ENCODE measurements around the gene GPR6.

GPR6 gene

DNA sequence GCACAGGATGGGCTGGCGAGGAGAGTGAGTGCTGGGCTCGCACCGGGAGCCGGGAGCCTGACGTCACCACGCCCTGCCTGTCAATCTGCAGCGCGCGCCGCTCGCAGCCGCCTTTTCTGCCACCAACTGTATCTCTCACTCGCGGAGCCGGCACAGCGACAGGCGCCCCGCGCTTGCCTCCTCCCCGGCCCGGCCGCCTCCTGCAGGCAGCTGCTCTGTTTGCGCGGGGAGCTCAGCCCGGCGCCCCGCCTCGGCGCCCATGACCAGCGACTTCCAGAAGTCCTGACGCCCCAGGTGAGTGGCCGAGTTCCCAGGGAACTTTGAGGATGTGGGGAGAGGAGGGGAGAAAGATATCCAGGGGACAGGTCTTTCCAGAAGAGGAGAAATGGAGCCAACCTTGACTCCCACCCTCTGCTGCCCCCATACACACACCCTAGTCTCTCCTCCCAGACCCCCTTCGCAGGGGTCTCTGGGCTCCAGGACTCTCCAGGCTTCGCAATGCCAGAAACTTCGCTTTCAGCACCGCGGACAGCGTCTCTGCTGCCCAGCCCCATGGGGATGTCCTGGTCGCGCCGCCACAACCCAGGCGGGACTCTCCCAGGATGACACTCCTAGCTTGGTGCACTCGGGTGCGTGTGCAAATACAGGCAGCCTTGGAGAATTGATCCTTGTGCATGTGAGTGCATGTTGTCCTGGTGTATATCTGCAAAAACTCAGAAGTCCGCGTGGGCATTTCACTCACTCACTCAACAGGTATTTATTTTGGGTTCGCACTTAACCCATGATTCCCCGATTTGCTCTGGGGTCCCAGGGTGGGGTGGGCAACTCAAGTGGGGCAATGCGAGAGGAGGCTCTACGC, at the start of gene GPR6 (continued):
- no peak for TF ChIP-seq OSR2 (tag by site-specific recombination; IDR thresholded peaks at IDR 0.05)
- TF ChIP-seq ZNF530 (tag by site-specific recombination; IDR thresholded peaks at IDR 0.05; ENCODE audit: low read depth), result no peak
- TF ChIP-seq HOXC10 (CRISPR knock-in tag; IDR thresholded peaks at IDR 0.05), result no peak
- TF ChIP-seq FEZF1 (tag by site-specific recombination; IDR thresholded peaks at IDR 0.05), result no peak
- no peak for TF ChIP-seq ZNF670 (tag by site-specific recombination; IDR thresholded peaks at IDR 0.05; ENCODE audit: low read depth)
- TF ChIP-seq ZNF624 (tag by site-specific recombination; IDR thresholded peaks at IDR 0.05), result no peak
- TF ChIP-seq ZNF791 (tag by site-specific recombination; IDR thresholded peaks at IDR 0.05), result no peak
- no peak for TF ChIP-seq ZNF404 (tag by site-specific recombination; IDR thresholded peaks at IDR 0.05)
- TF ChIP-seq ZNF701 (tag by site-specific recombination; IDR thresholded peaks at IDR 0.05), result no peak
- TF ChIP-seq TRIM28 (IDR thresholded peaks at IDR 0.05; ENCODE audit: borderline replicate concordance, low read length), result 0 out of 2 replicates have a peak, but pooled peaks have one; percentile 25
- TF ChIP-seq, protein P1, sequence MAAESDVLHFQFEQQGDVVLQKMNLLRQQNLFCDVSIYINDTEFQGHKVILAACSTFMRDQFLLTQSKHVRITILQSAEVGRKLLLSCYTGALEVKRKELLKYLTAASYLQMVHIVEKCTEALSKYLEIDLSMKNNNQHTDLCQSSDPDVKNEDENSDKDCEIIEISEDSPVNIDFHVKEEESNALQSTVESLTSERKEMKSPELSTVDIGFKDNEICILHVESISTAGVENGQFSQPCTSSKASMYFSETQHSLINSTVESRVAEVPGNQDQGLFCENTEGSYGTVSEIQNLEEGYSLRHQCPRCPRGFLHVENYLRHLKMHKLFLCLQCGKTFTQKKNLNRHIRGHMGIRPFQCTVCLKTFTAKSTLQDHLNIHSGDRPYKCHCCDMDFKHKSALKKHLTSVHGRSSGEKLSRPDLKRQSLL (tag by site-specific recombination; IDR thresholded peaks at IDR 0.05), result peak; percentile 12; the same call in 1 of the 2 replicates
- TF ChIP-seq ZNF785 (tag by site-specific recombination; IDR thresholded peaks at IDR 0.05), result no peak
- TF ChIP-seq, protein P2, sequence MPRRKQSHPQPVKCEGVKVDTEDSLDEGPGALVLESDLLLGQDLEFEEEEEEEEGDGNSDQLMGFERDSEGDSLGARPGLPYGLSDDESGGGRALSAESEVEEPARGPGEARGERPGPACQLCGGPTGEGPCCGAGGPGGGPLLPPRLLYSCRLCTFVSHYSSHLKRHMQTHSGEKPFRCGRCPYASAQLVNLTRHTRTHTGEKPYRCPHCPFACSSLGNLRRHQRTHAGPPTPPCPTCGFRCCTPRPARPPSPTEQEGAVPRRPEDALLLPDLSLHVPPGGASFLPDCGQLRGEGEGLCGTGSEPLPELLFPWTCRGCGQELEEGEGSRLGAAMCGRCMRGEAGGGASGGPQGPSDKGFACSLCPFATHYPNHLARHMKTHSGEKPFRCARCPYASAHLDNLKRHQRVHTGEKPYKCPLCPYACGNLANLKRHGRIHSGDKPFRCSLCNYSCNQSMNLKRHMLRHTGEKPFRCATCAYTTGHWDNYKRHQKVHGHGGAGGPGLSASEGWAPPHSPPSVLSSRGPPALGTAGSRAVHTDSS (tag by site-specific recombination; IDR thresholded peaks at IDR 0.05), result no peak
- no peak for TF ChIP-seq ZNF248 (tag by site-specific recombination; IDR thresholded peaks at IDR 0.05)
- peak; percentile 23; the same call in 1 of the 2 replicates for TF ChIP-seq ZIC2 (tag by site-specific recombination; IDR thresholded peaks at IDR 0.05)
- TF ChIP-seq ZNF585B (tag by site-specific recombination; IDR thresholded peaks at IDR 0.05), result no peak
- no peak for TF ChIP-seq ZNF596 (tag by site-specific recombination; IDR thresholded peaks at IDR 0.05)
- TF ChIP-seq, protein P3, sequence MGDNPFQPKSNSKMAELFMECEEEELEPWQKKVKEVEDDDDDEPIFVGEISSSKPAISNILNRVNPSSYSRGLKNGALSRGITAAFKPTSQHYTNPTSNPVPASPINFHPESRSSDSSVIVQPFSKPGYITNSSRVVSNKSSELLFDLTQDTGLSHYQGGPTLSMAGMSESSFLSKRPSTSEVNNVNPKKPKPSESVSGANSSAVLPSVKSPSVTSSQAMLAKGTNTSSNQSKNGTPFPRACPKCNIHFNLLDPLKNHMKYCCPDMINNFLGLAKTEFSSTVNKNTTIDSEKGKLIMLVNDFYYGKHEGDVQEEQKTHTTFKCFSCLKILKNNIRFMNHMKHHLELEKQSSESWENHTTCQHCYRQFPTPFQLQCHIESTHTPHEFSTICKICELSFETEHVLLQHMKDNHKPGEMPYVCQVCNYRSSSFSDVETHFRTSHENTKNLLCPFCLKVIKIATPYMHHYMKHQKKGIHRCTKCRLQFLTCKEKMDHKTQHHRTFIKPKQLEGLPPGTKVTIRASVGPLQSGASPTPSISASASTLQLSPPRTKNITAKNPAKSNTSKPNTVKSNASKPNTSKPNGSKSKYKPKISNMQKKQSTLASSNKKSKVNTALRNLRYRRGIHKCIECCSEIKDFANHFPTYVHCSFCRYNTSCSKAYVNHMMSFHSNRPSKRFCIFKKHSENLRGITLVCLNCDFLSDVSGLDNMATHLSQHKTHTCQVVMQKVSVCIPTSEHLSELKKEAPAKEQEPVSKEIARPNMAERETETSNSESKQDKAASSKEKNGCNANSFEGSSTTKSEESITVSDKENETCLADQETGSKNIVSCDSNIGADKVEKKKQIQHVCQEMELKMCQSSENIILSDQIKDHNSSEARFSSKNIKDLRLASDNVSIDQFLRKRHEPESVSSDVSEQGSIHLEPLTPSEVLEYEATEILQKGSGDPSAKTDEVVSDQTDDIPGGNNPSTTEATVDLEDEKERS (tag by site-specific recombination; IDR thresholded peaks at IDR 0.05), result peak; percentile 9; the same call in 1 of the 2 replicates
- TF ChIP-seq ZNF416 (tag by site-specific recombination; IDR thresholded peaks at IDR 0.05), result no peak
- no peak for TF ChIP-seq SALL2 (tag by site-specific recombination; IDR thresholded peaks at IDR 0.05; ENCODE audit: borderline replicate concordance)
- TF ChIP-seq, protein P4, sequence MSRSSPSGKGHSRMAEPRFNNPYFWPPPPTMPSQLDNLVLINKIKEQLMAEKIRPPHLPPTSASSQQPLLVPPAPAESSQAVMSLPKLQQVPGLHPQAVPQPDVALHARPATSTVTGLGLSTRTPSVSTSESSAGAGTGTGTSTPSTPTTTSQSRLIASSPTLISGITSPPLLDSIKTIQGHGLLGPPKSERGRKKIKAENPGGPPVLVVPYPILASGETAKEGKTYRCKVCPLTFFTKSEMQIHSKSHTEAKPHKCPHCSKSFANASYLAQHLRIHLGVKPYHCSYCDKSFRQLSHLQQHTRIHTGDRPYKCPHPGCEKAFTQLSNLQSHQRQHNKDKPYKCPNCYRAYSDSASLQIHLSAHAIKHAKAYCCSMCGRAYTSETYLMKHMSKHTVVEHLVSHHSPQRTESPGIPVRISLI (tag by site-specific recombination; IDR thresholded peaks at IDR 0.05), result no peak
- no peak for TF ChIP-seq ZNF48 (tag by site-specific recombination; IDR thresholded peaks at IDR 0.05)
- TF ChIP-seq ZBTB7A (tag by site-specific recombination; IDR thresholded peaks at IDR 0.05; ENCODE audit: low read depth), result no peak
- no peak for TF ChIP-seq ZNF529 (tag by site-specific recombination; IDR thresholded peaks at IDR 0.05; ENCODE audit: insufficient replicate concordance)
- TF ChIP-seq ZNF473 (tag by site-specific recombination; IDR thresholded peaks at IDR 0.05), result no peak
- no peak for TF ChIP-seq GFI1B (tag by site-specific recombination; IDR thresholded peaks at IDR 0.05)
- TF ChIP-seq EGR2 (tag by site-specific recombination; IDR thresholded peaks at IDR 0.05; ENCODE audit: low read depth), result no peak
- TF ChIP-seq, protein P5, sequence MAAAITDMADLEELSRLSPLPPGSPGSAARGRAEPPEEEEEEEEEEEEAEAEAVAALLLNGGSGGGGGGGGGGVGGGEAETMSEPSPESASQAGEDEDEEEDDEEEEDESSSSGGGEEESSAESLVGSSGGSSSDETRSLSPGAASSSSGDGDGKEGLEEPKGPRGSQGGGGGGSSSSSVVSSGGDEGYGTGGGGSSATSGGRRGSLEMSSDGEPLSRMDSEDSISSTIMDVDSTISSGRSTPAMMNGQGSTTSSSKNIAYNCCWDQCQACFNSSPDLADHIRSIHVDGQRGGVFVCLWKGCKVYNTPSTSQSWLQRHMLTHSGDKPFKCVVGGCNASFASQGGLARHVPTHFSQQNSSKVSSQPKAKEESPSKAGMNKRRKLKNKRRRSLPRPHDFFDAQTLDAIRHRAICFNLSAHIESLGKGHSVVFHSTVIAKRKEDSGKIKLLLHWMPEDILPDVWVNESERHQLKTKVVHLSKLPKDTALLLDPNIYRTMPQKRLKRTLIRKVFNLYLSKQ (tag by site-specific recombination; IDR thresholded peaks at IDR 0.05; ENCODE audit: borderline replicate concordance), result no peak
- TF ChIP-seq, protein P6, sequence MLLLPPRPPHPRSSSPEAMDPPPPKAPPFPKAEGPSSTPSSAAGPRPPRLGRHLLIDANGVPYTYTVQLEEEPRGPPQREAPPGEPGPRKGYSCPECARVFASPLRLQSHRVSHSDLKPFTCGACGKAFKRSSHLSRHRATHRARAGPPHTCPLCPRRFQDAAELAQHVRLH (tag by site-specific recombination; IDR thresholded peaks at IDR 0.05), result no peak
- peak; percentile 65 for TF ChIP-seq MEIS1 (CRISPR knock-in tag; IDR thresholded peaks at IDR 0.05; ENCODE audit: borderline replicate concordance)
- TF ChIP-seq ZNF426 (tag by site-specific recombination; IDR thresholded peaks at IDR 0.05), result no peak
- peak; percentile 81 for TF ChIP-seq ZNF335 (tag by site-specific recombination; conservative IDR thresholded peaks at IDR 0.05)
- TF ChIP-seq SP3 (tag by site-specific recombination; IDR thresholded peaks at IDR 0.05), result no peak
